SK-N-SH (cell line): ENCODE measurements around the gene EPB41L3. TPM values are rescaled to one million over a fixed set of nuclear protein-coding genes. Genes with fewer than 3 reads are reported as not detected.

ENCODE experiments used
- CTCF ChIA-PET: fragments of 300-600, 350-600 bp; formaldehyde crosslinking; extraction: SDS; loops from one replicate; lab custom pipeline; 2021; lab: Yijun Ruan, JAX
- POLR2A ChIA-PET: fragments of 350-600 bp; sonication (Branson Sonifier 250); formaldehyde crosslinking; extraction: SDS; loops from one replicate; lab custom pipeline; 2020; ENCODE audit warnings: antibody characterized with exemption, inconsistent platforms; lab: Yijun Ruan, JAX
- DNase-seq: peaks from one replicate; pipeline ENCODE4 v3.0.0; 2012
- H2AFZ ChIP-seq: fragments of 200-600 bp; sonication (generic); 2 replicates; pipeline ENCODE4 v1.8.1; 2016; ENCODE audit warnings: antibody characterized with exemption, mild to moderate bottlenecking, low read depth
- H3F3A ChIP-seq: fragments of 200-600 bp; sonication (generic); replicated peaks from 2 replicates; pipeline ENCODE3; 2016; ENCODE audit warnings: antibody characterized with exemption, mild to moderate bottlenecking; ENCODE audit not compliant: insufficient read depth
- H3K27ac ChIP-seq, 2 experiments: fragments of 200-500 bp in 1 of 2; fragments of 200-600 bp in 1 of 2; sonication (Bioruptor generic) in 1 of 2; sonication (generic), shearing (Covaris generic) in 1 of 2; 2 replicates each; pipeline versions ENCODE4 v1.5.1 to v1.6.1; 2014 to 2016; ENCODE audit warnings: low read depth in 2 of 2, inconsistent platforms in 1 of 2, low read length in 1 of 2, mild to moderate bottlenecking in 1 of 2, mixed read lengths in 1 of 2
- H3K27me3 ChIP-seq: fragments of 200-600 bp; sonication (generic), shearing (Covaris generic); 2 replicates; pipeline ENCODE4 v1.6.1; 2016; ENCODE audit warnings: mixed run types; ENCODE audit not compliant: insufficient read depth
- H3K36me3 ChIP-seq, 2 experiments: fragments of 200-500 bp in 1 of 2; fragments of 200-600 bp in 1 of 2; sonication (Bioruptor generic) in 1 of 2; sonication (generic) in 1 of 2; replicated peaks in 1 of 2; 2 replicates each; pipeline versions ENCODE3 to v1.5.1; 2014 to 2016; ENCODE audit warnings: low read length in 1 of 2, mild to moderate bottlenecking in 1 of 2; ENCODE audit not compliant: insufficient read depth in 2 of 2, control insufficient read depth in 1 of 2
- H3K4me1 ChIP-seq, 2 experiments: fragments of 200-500 bp in 1 of 2; fragments of 200-600 bp in 1 of 2; sonication (Bioruptor generic) in 1 of 2; sonication (generic), shearing (Covaris generic) in 1 of 2; 2 replicates each; pipeline versions ENCODE4 v1.5.1 to v1.6.1; 2014 to 2016; ENCODE audit warnings: low read depth in 1 of 2, low read length in 1 of 2, mixed run types in 1 of 2; ENCODE audit not compliant: insufficient read depth in 2 of 2, control insufficient read depth in 1 of 2
- H3K4me2 ChIP-seq: fragments of 200-600 bp; sonication (generic), shearing (Covaris generic); 2 replicates; pipeline ENCODE4 v1.6.1; 2017; ENCODE audit warnings: mixed run types
- H3K4me3 ChIP-seq, 2 experiments: fragments of 200-500 bp in 1 of 2; fragments of 200-600 bp in 1 of 2; sonication (Bioruptor generic) in 1 of 2; sonication (generic), shearing (Covaris generic) in 1 of 2; 2 replicates each; pipeline versions ENCODE4 v1.5.1 to v1.8.1; 2014 to 2016; ENCODE audit warnings: low read depth in 2 of 2, inconsistent platforms in 1 of 2, low read length in 1 of 2, mild to moderate bottlenecking in 1 of 2, mixed read lengths in 1 of 2, moderate library complexity in 1 of 2
- H3K79me2 ChIP-seq: fragments of 200-600 bp; sonication (generic); 2 replicates; pipeline ENCODE4 v1.8.1; 2017; ENCODE audit warnings: mild to moderate bottlenecking; ENCODE audit not compliant: insufficient read depth
- H3K9ac ChIP-seq: fragments of 200-600 bp; sonication (generic); 2 replicates; pipeline ENCODE4 v1.6.1; 2017; ENCODE audit warnings: mixed run types
- H3K9me2 ChIP-seq: fragments of 200-600 bp; sonication (generic); 2 replicates; pipeline ENCODE4 v1.6.1; 2017; ENCODE audit warnings: mixed run types
- H3K9me3 ChIP-seq: fragments of 200-600 bp; sonication (generic); 2 replicates; pipeline ENCODE4 v1.6.1; 2017; ENCODE audit warnings: mixed run types, mild to moderate bottlenecking, moderate library complexity
- H4K20me1 ChIP-seq: fragments of 200-600 bp; sonication (generic); 2 replicates; pipeline ENCODE4 v1.6.1; 2017; ENCODE audit warnings: mild to moderate bottlenecking, mixed run types; ENCODE audit not compliant: insufficient read depth
- CTCF ChIP-seq: fragments of 200-600 bp; sonication (generic); IDR thresholded peaks from 2 replicates; pipeline ENCODE4 v1.6.1; 2017; ENCODE audit warnings: antibody characterized with exemption, mild to moderate bottlenecking, moderate library complexity
- ELF1 ChIP-seq: IDR thresholded peaks from 2 replicates; pipeline ENCODE4 v1.4.0; 2012
- FOSL2 ChIP-seq: IDR thresholded peaks from 2 replicates; pipeline ENCODE4 v1.4.0; 2012; ENCODE audit warnings: low read depth, mild to moderate bottlenecking, moderate library complexity, borderline replicate concordance
- JUND ChIP-seq: IDR thresholded peaks from 2 replicates; pipeline ENCODE4 v1.4.0; 2012
- MAX ChIP-seq: IDR thresholded peaks from 2 replicates; pipeline ENCODE4 v1.4.0; 2012; ENCODE audit warnings: low read depth
- NRF1 ChIP-seq: IDR thresholded peaks from 2 replicates; pipeline ENCODE4 v1.6.1; 2012; ENCODE audit warnings: low read depth, mild to moderate bottlenecking, low read length
- POLR2AphosphoS5 ChIP-seq: IDR thresholded peaks from 2 replicates; pipeline ENCODE4 v1.6.1; 2012; ENCODE audit warnings: low read depth, low read length
- RAD21 ChIP-seq: IDR thresholded peaks from 2 replicates; pipeline ENCODE4 v1.6.1; 2012; ENCODE audit warnings: mild to moderate bottlenecking, low read length
- RCOR1 ChIP-seq: fragments of 150-350 bp; IDR thresholded peaks from 2 replicates; pipeline ENCODE4 v1.6.1; 2017; ENCODE audit warnings: antibody characterized with exemption, low read length
- RFX5 ChIP-seq: IDR thresholded peaks from 2 replicates; pipeline ENCODE4 v1.6.1; 2012; ENCODE audit warnings: mild to moderate bottlenecking, improper control_type of control experiment, low read length
- RXRA ChIP-seq: IDR thresholded peaks from 2 replicates; pipeline ENCODE4 v1.4.0; 2012; ENCODE audit warnings: low read depth, mild to moderate bottlenecking, borderline replicate concordance
- TAF1 ChIP-seq: IDR thresholded peaks from 2 replicates; pipeline ENCODE4 v1.6.1; 2012; ENCODE audit warnings: low read depth, mild to moderate bottlenecking, low read length, moderate library complexity, borderline replicate concordance
- USF1 ChIP-seq: IDR thresholded peaks from 2 replicates; pipeline ENCODE4 v1.4.0; 2012; ENCODE audit warnings: low read depth, borderline replicate concordance
- USF2 ChIP-seq: fragments of 150-350 bp; IDR thresholded peaks from 2 replicates; pipeline ENCODE4 v1.6.1; 2017; ENCODE audit warnings: antibody characterized with exemption, low read length, low read depth, borderline replicate concordance
- WGBS: methylation state at CpG from one replicate; pipeline ENCODE4 v1.1.6; 2017; ENCODE audit warnings: low lambda C conversion rate; 5-methylcytosine and 5-hydroxymethylcytosine counted together
- polyA plus RNA-seq, 3 experiments: library from polyadenylated mRNA; depleted of rRNA; stranded (reverse); fragments of >200 nt; gene quantifications; 2 replicates each; pipeline ENCODE4 v1.2.3, GENCODE V29; 2012
- TF ChIP-seq, protein P1 (sequence below): IDR thresholded peaks from 2 replicates; pipeline ENCODE4; 2012

EPB41L3 gene
- polyA plus RNA-seq, 1 of the 3 experiments (the other 2 are of a cell fraction): 0.15 TPM

GRCh38 chr18:5419030-5419429 is 124.8 kb downstream of the EPB41L3 start:
- ChIA-PET POLR2A (no interaction called here), CTCF (interaction anchor here (0.6 kb wide), 1 partner anchor 1770 kb away, joined by 3 read pairs; no protein-coding TSS in a partner anchor)
- Histone ChIP-seq H3K4me2 (no peak overlapping the region), H2AFZ (no peak overlapping the region), H3K4me3 (no peak overlapping the region), H3K9ac (no peak overlapping the region), H3K36me3 (no peaks in the 10 kb centered on the region), H3K9me2 (no peaks in the 10 kb centered on the region), H3K9me3 (no peaks in the 10 kb centered on the region), H3F3A (no peaks in the 10 kb centered on the region), H3K79me2 (no peaks in the 10 kb centered on the region), H3K4me1 (peaks cover 0 to 6% of the 10 kb centered on the region in 2 experiments; a peak in 2 of 4 replicates), H3K27me3 (no peaks in the 10 kb centered on the region; the same call in 1 of the 2 replicates), H4K20me1 (no peaks in the 10 kb centered on the region), H3K27ac (no peak overlapping the region)
- no peak for DNase-seq
- 65% methylated on average over 2 of the region's 2 CpGs for WGBS
- TF ChIP-seq ELF1: no peak
- no peak for TF ChIP-seq USF2
- no peak for TF ChIP-seq JUND
- TF ChIP-seq, protein P1, sequence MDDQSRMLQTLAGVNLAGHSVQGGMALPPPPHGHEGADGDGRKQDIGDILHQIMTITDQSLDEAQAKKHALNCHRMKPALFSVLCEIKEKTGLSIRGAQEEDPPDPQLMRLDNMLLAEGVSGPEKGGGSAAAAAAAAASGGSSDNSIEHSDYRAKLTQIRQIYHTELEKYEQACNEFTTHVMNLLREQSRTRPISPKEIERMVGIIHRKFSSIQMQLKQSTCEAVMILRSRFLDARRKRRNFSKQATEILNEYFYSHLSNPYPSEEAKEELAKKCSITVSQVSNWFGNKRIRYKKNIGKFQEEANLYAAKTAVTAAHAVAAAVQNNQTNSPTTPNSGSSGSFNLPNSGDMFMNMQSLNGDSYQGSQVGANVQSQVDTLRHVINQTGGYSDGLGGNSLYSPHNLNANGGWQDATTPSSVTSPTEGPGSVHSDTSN: no peak
- TF ChIP-seq USF1: no peak
- TF ChIP-seq FOSL2: no peak
- TF ChIP-seq NRF1: no peak

GRCh38 chr18:5417342-5417741 is 126.5 kb downstream of the EPB41L3 start:
- Histone ChIP-seq H3K4me1 (peaks cover 0 to 8% of the 10 kb centered on the region in 2 experiments; a peak in 2 of 4 replicates), H3K36me3 (no peaks in the 10 kb centered on the region), H3F3A (no peaks in the 10 kb centered on the region)
- TF ChIP-seq RCOR1: no peak
- no peak for TF ChIP-seq CTCF
- TF ChIP-seq TAF1: no peak
- no peak for TF ChIP-seq NRF1
- TF ChIP-seq POLR2AphosphoS5: no peak
- TF ChIP-seq RFX5: no peak
- TF ChIP-seq MAX: no peak
- no peak for TF ChIP-seq RAD21
- no peak for TF ChIP-seq RXRA
- TF ChIP-seq, all 33 proteins: peak for 0
- Histone ChIP-seq H3K27me3 (no peaks in the 10 kb centered on the region; the same call in 1 of the 2 replicates), H3K4me3 (no peak overlapping the region), H4K20me1 (no peaks in the 10 kb centered on the region), H3K9me2 (no peaks in the 10 kb centered on the region), H3K27ac (no peak overlapping the region), H3K4me2 (no peak overlapping the region), H3K79me2 (no peaks in the 10 kb centered on the region), H2AFZ (no peak overlapping the region), H3K9ac (no peak overlapping the region), H3K9me3 (no peaks in the 10 kb centered on the region)
- CTCF ChIA-PET: interaction anchor here (1.0 to 1.1 kb wide), 2 partner anchors 8 to 12 kb away, joined by 4 to 5 read pairs; no protein-coding TSS in a partner anchor
- WGBS: 35% methylated on average over 8 of the region's 8 CpGs
- DNase-seq: no peak
- POLR2A ChIA-PET: no interaction called here
